Measurements from ENCODE around the gene INSRR.

DNA sequence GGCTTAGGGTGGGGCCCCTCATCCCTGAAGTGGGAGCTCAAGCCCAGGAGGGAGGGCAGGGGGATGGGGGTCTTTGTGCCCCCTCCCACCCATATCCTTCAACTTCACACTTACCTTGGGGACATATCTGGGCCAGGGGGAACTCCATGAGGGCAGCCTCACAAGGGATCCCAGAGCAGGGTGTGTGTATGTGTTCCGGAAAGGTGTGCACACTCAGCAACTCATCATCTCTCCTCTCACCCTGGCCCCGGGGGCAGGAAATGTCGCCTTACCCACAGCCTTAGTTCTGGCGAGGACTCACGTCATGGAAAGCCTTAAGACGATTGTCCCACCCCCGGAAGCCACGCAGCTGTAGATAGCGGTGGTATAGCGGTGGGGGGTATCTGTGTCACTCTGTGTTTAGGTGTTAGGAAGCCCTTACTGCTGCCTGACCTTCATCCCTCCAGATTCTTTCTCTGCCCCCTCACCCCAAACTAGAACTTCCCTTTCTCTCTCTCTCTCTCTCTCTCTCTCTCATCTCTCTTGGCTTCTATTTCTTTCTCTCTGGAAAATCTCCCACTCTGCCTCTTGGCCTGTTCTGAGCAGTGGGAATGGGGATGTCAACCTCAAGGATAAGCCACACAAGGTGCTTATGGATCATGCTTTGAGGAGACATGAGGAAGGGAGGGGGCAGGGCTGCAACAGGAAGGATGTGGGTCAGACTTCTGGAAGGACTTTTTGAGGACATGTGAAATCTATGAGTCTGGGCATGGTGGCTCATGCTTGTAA, 42.2 kb downstream of the INSRR start, which contains the start of gene SH2D2A:
- no peak for TF ChIP-seq SMC3 (conservative IDR thresholded peaks at IDR 0.05; ENCODE audit: insufficient read depth, low read depth, low read length)
- TF ChIP-seq JUND (IDR thresholded peaks at IDR 0.05; ENCODE audit: borderline replicate concordance, low read depth, low read length) = peak; percentile 46; the same call in 1 of the 2 replicates
- TF ChIP-seq JUND (tag; IDR thresholded peaks at IDR 0.05; ENCODE audit: borderline replicate concordance, low read depth, low read length) = peak; percentile 49; the same call in 1 of the 3 replicates
- no peak for TF ChIP-seq MYC (IDR thresholded peaks at IDR 0.05; ENCODE audit: low read depth, low read length)
- TF ChIP-seq MYC (CRISPR knock-in tag; IDR thresholded peaks at IDR 0.05; ENCODE audit: borderline replicate concordance, low read depth) = no peak
- TF ChIP-seq RAD21 (CRISPR knock-in tag; conservative IDR thresholded peaks at IDR 0.05 in 1 of 2, IDR thresholded peaks at IDR 0.05 in 1 of 2) = no peak
- peak; percentile 40 for TF ChIP-seq TAF1 (IDR thresholded peaks at IDR 0.05; ENCODE audit: control insufficient read depth, extremely low read depth, insufficient read depth, low read length, severe bottlenecking)
- no peak for TF ChIP-seq EZH2 (IDR thresholded peaks at IDR 0.05; ENCODE audit: borderline replicate concordance, low read depth, low read length)
- no peak for TF ChIP-seq BRCA1 (IDR thresholded peaks at IDR 0.05)
- no peak for TF ChIP-seq BRCA1 (CRISPR knock-in tag; IDR thresholded peaks at IDR 0.05)
- no peak for TF ChIP-seq ZNF507 (tag; conservative IDR thresholded peaks at IDR 0.05)

All from K562 (cell line).